IPS-18a (cell line): Measurements from ENCODE around the gene NTM.
A peak's percentile ranks its signal among the peaks of the same experiment; 100 is the strongest.

Experiments
- H3K27ac ChIP-seq: one replicate; pipeline ENCODE4 v1.5.1; 2013; ENCODE audit warnings: low read length
- H3K27me3 ChIP-seq: one replicate; pipeline ENCODE4 v1.6.1; 2013; ENCODE audit warnings: mild to moderate bottlenecking, low read length; ENCODE audit not compliant: control insufficient read depth, insufficient read depth
- H3K36me3 ChIP-seq: one replicate; pipeline ENCODE4 v1.6.1; 2013; ENCODE audit warnings: low read depth, low read length; ENCODE audit not compliant: control insufficient read depth
- H3K4me1 ChIP-seq: one replicate; pipeline ENCODE4 v1.6.1; 2013; ENCODE audit warnings: low read depth, low read length; ENCODE audit not compliant: control insufficient read depth
- H3K4me3 ChIP-seq: one replicate; pipeline ENCODE4 v1.5.1; 2013; ENCODE audit warnings: low read length
- H3K9ac ChIP-seq: one replicate; pipeline ENCODE4 v1.6.1; 2013; ENCODE audit warnings: mild to moderate bottlenecking, low read length, moderate library complexity
- H3K9me3 ChIP-seq: one replicate; pipeline ENCODE4 v1.6.1; 2013; ENCODE audit warnings: low read depth, low read length; ENCODE audit not compliant: control insufficient read depth

The NTM gene

GRCh38 chr11:132115454-132115853 lies 745.0 kb downstream of the NTM start:
- Histone ChIP-seq H3K4me3 (no peak overlapping the region), H3K9me3 (no peaks in the 10 kb centered on the region), H3K4me1 (peaks cover 46% of the 10 kb centered on the region), H3K36me3 (no peaks in the 10 kb centered on the region), H3K27ac (no peak overlapping the region), H3K27me3 (no peaks in the 10 kb centered on the region), H3K9ac (no peak overlapping the region)

GRCh38 chr11:132116516-132116915 lies 746.1 kb downstream of the NTM start:
- Histone ChIP-seq H3K27ac (no peak overlapping the region), H3K9me3 (no peaks in the 10 kb centered on the region), H3K9ac (no peak overlapping the region), H3K4me1 (peaks cover 50% of the 10 kb centered on the region), H3K36me3 (no peaks in the 10 kb centered on the region), H3K4me3 (no peak overlapping the region), H3K27me3 (no peaks in the 10 kb centered on the region)

GRCh38 chr11:132118661-132119060 lies 748.2 kb downstream of the NTM start:
- H3K36me3 ChIP-seq: no peaks in the 10 kb centered on the region
- H3K9ac ChIP-seq: no peak overlapping the region
- peaks cover 55% of the 10 kb centered on the region for H3K4me1 ChIP-seq
- no peaks in the 10 kb centered on the region for H3K27me3 ChIP-seq
- no peak overlapping the region for H3K27ac ChIP-seq
- no peaks in the 10 kb centered on the region for H3K9me3 ChIP-seq
- no peak overlapping the region for H3K4me3 ChIP-seq

DNA sequence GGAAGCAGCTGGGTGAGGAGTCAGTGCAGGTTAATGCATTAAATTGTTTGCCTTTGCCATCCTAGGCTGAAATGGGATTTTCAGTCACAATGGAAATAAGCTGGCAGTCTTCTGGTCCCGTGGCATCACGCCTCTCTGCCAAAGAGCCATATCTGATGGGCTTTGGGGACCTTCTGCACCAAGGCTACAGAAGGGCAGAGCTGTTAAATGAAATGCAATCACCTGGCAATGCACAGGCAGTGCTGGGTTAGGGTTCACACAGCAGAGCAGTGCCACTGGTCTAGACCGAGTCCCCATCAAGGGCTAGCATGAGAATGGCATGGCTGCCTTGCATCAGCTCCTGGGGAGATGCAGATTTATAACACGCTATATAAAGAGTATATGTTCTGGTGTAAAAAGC lies 749.2 kb downstream of the NTM start:
- Histone ChIP-seq H3K9ac (no peak overlapping the region), H3K36me3 (no peaks in the 10 kb centered on the region), H3K27ac (no peak overlapping the region), H3K4me3 (no peak overlapping the region), H3K9me3 (no peaks in the 10 kb centered on the region), H3K27me3 (no peaks in the 10 kb centered on the region), H3K4me1 (peaks cover 57% of the 10 kb centered on the region)

- H3K27ac ChIP-seq: no peak overlapping the region
- no peak overlapping the region for H3K4me3 ChIP-seq
- H3K9me3 ChIP-seq: no peaks in the 10 kb centered on the region
- no peaks in the 10 kb centered on the region for H3K36me3 ChIP-seq
- peaks cover 51% of the 10 kb centered on the region for H3K4me1 ChIP-seq
- H3K27me3 ChIP-seq: no peaks in the 10 kb centered on the region
- no peak overlapping the region for H3K9ac ChIP-seq
These were observed 752.3 kb downstream of the NTM start for GRCh38 chr11:132122735-132123134.

GRCh38 chr11:132123449-132123848 lies 753.0 kb downstream of the NTM start:
- H3K9me3 ChIP-seq: no peaks in the 10 kb centered on the region
- H3K9ac ChIP-seq: no peak overlapping the region
- no peaks in the 10 kb centered on the region for H3K36me3 ChIP-seq
- no peak overlapping the region for H3K4me3 ChIP-seq
- H3K27me3 ChIP-seq: no peaks in the 10 kb centered on the region
- H3K27ac ChIP-seq: no peak overlapping the region
- H3K4me1 ChIP-seq: peaks cover 50% of the 10 kb centered on the region

DNA sequence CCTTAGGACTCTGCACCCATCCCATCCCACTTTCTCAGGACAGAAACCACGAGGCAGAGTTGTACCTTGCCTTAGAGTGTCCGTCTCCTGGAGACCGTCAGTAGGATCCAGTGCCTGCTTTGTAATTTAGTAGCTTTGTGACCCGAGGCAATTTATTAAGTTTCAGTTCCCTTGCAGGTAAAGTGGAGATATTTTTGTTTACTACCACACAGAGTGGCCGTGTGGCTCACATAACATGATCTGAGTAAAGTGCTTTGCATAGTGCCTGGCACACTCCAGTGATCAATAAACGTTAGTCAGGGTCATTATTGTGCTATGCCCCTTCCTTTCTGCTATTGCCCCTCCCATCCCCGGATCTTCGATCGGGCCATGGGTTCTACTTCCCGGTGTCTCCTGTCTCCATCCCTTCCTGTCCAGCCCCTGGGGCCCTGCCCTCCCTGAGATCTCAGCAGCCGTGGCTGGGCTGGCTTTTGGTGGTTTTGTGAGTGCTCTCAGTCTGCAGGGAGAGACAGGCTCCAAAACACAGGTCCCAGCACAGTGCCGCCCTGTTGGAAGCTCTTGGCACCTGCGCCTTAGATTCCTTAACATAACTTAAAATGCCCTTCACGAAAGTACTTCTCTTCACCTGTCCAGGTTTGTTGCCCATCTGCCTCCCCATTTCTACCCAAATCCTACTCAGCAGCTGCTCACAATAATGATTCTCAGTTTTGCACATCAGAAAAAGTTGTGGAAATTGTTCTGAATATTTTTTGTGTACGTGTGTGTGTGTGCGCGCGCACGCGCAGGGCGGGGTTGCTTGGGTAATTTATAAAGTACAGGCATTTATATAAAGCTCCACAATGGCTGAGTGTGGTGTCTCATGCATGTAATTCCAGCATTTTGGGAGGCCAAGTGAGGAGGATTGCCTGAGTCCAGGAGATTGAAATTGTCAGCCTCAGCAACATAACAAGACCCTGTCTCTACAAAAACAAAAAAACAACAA lies 753.7 kb downstream of the NTM start:
- Histone ChIP-seq H3K9ac (no peak overlapping the region), H3K27ac (no peak overlapping the region), H3K27me3 (no peaks in the 10 kb centered on the region), H3K4me1 (peaks cover 47% of the 10 kb centered on the region), H3K4me3 (no peak overlapping the region), H3K36me3 (no peaks in the 10 kb centered on the region), H3K9me3 (no peaks in the 10 kb centered on the region)

- peak overlapping the region; percentile 48 for H3K4me3 ChIP-seq
- H3K4me1 ChIP-seq: peaks cover 39% of the 10 kb centered on the region
- no peak overlapping the region for H3K27ac ChIP-seq
- H3K27me3 ChIP-seq: no peaks in the 10 kb centered on the region
- no peaks in the 10 kb centered on the region for H3K36me3 ChIP-seq
- no peak overlapping the region for H3K9ac ChIP-seq
- no peaks in the 10 kb centered on the region for H3K9me3 ChIP-seq
These were observed 755.8 kb downstream of the NTM start for GRCh38 chr11:132125988-132126871.

DNA sequence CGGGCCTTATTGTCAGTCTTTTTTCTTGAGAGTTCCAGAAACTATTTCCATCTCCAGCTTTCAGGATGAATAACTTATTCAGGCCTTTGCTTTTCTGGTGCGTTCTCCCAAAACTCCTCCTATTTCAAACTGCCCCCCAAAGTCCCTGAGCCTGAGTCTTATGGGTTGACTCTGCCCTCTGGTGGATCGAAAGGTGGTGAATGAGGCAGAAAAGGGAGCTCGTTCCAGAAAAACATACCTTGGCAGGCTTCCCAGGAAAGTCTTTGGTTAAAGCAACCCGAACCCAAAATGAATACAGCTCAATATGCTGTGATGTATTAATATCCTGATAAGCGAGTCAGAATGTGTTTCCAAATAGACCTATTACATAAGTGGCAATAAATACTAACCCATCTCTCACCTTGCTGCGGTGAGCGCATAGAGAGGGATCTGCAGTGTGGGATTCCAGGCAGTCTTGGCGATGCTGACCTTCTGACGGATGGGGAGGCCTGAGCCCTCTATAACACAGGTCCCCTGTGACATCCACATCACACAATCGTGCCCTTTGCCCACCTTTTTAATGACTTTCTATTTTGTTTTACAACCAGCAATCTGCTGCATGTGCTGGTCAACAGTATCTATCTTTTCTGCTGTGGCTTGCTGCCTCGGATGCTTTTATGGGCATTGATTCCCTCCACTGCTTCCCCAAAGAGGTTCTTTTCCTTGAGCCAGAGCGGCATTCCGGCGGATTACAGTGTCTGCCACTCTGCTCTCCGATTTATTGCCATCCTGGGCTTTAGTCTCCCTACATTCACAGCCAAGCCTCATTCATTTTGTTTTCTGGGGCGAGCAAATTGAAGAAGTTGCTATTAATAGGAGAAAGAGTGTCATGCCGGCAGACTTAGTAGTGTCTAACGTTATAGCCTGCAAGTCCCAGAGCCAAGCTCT lies 756.8 kb downstream of the NTM start:
- no peaks in the 10 kb centered on the region for H3K9me3 ChIP-seq
- no peak overlapping the region for H3K9ac ChIP-seq
- no peak overlapping the region for H3K27ac ChIP-seq
- H3K36me3 ChIP-seq: no peaks in the 10 kb centered on the region
- no peaks in the 10 kb centered on the region for H3K27me3 ChIP-seq
- H3K4me1 ChIP-seq: peaks cover 41% of the 10 kb centered on the region
- peak overlapping the region; percentile 48 for H3K4me3 ChIP-seq

DNA sequence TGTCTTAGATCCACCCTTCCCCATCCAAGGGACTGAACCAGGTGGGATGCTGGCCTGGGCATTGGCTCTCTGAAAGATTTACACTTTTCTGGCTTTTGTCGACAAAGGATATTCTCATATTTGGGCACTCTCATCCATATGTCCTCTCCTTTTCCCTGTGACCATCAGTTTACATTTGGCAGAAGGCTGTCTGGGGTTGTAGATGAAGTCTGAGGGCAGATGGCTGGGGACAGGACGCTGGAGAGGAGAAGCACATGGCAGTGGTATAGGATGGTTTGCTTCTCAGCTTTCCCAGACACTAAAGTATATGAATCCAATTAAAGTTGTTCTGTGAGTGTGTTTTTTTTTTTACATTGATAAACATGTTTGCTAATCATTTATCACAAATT lies 757.5 kb downstream of the NTM start:
- no peak overlapping the region for H3K27ac ChIP-seq
- H3K4me1 ChIP-seq: peaks cover 38% of the 10 kb centered on the region
- H3K4me3 ChIP-seq: no peak overlapping the region
- no peaks in the 10 kb centered on the region for H3K27me3 ChIP-seq
- H3K9ac ChIP-seq: no peak overlapping the region
- H3K36me3 ChIP-seq: no peaks in the 10 kb centered on the region
- no peaks in the 10 kb centered on the region for H3K9me3 ChIP-seq

DNA sequence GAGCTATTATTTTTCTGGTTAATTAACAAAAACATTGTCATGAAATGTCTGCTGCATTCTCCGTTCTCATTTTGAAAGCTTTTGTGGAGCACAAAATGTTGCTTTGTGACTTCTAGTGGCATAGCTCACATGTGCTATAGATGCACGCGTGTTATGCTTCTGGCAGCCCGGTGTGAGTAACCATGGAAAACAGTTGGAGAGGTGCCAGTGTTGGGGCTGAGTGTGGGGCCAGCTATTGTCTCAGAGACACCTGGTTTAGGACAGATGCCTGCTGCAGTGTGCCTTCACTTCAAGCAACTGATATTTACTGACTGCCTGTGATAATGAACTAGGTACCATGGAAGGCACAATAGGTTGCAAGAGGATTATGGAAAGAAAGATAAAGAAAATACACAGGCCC lies 760.6 kb downstream of the NTM start:
- no peaks in the 10 kb centered on the region for H3K9me3 ChIP-seq
- H3K4me3 ChIP-seq: no peak overlapping the region
- H3K36me3 ChIP-seq: no peaks in the 10 kb centered on the region
- H3K9ac ChIP-seq: no peak overlapping the region
- peaks cover 19% of the 10 kb centered on the region for H3K4me1 ChIP-seq
- no peaks in the 10 kb centered on the region for H3K27me3 ChIP-seq
- no peak overlapping the region for H3K27ac ChIP-seq
